H9 (cell line): Measurements from ENCODE around the gene TEC. TPM values are rescaled to one million over a fixed set of nuclear protein-coding genes. Genes with fewer than 3 reads are reported as not detected.

ENCODE experiments used
- DNase-seq: peaks from one replicate; pipeline ENCODE4 v3.0.0-alpha.2; 2017
- H2AFZ ChIP-seq: one replicate; pipeline ENCODE4 v1.6.1; 2013; ENCODE audit warnings: mild to moderate bottlenecking, low read length, control low read depth, moderate library complexity
- H2AK5ac ChIP-seq: 2 replicates; pipeline ENCODE4 v1.6.1; 2013; ENCODE audit warnings: low read length, control low read depth, mixed read lengths; ENCODE audit not compliant: insufficient read length
- H2BK120ac ChIP-seq: one replicate; pipeline ENCODE4 v1.6.1; 2013; ENCODE audit warnings: low read depth, mild to moderate bottlenecking, low read length, control low read depth, inconsistent platforms; ENCODE audit not compliant: poor library complexity, severe bottlenecking
- H2BK12ac ChIP-seq: 2 replicates; pipeline ENCODE4 v1.6.1; 2013; ENCODE audit warnings: low read length, control low read depth, mixed read lengths, low read depth; ENCODE audit not compliant: insufficient read length
- H2BK15ac ChIP-seq: 2 replicates; pipeline ENCODE4 v1.6.1; 2013; ENCODE audit warnings: low read depth, low read length, control low read depth
- H2BK20ac ChIP-seq: one replicate; pipeline ENCODE4 v1.6.1; 2013; ENCODE audit warnings: low read depth, mild to moderate bottlenecking, low read length, control low read depth, inconsistent platforms; ENCODE audit not compliant: poor library complexity, severe bottlenecking
- H2BK5ac ChIP-seq: 2 replicates; pipeline ENCODE4 v1.6.1; 2013; ENCODE audit warnings: low read length, control low read depth, mixed read lengths; ENCODE audit not compliant: insufficient read length
- H3K14ac ChIP-seq: 2 replicates; pipeline ENCODE4 v1.6.1; 2013; ENCODE audit warnings: low read length, control low read depth; ENCODE audit not compliant: insufficient read depth
- H3K18ac ChIP-seq: 2 replicates; pipeline ENCODE4 v1.6.1; 2013; ENCODE audit warnings: low read depth, mild to moderate bottlenecking, mixed read lengths, low read length, control low read depth; ENCODE audit not compliant: insufficient read length
- H3K23ac ChIP-seq: 2 replicates; pipeline ENCODE4 v1.6.1; 2013; ENCODE audit warnings: low read length, control low read depth, mixed read lengths, low read depth; ENCODE audit not compliant: insufficient read length
- H3K23me2 ChIP-seq: 2 replicates; pipeline ENCODE4 v1.6.1; 2013; ENCODE audit warnings: low read depth, mild to moderate bottlenecking, mixed read lengths, low read length, control low read depth; ENCODE audit not compliant: insufficient read length, poor library complexity, severe bottlenecking
- H3K27ac ChIP-seq: 2 replicates; pipeline ENCODE4 v1.5.1; 2013; ENCODE audit warnings: low read length, control low read depth, mixed read lengths, low read depth; ENCODE audit not compliant: insufficient read length
- H3K27me3 ChIP-seq: 2 replicates; pipeline ENCODE4 v1.6.1; 2013; ENCODE audit warnings: low read length, control low read depth, inconsistent platforms; ENCODE audit not compliant: insufficient read depth
- H3K4ac ChIP-seq: 2 replicates; pipeline ENCODE4 v1.6.1; 2013; ENCODE audit warnings: low read depth, mild to moderate bottlenecking, control low read depth, inconsistent platforms, low read length, moderate library complexity
- H3K4me1 ChIP-seq: 2 replicates; pipeline ENCODE4 v1.6.1; 2013; ENCODE audit warnings: low read length, control low read depth, inconsistent platforms; ENCODE audit not compliant: insufficient read depth
- H3K4me2 ChIP-seq: 2 replicates; pipeline ENCODE4 v1.6.1; 2013; ENCODE audit warnings: low read length, control low read depth, mixed read lengths; ENCODE audit not compliant: insufficient read length, insufficient read depth
- H3K56ac ChIP-seq: 2 replicates; pipeline ENCODE4 v1.6.1; 2013; ENCODE audit warnings: low read depth, mild to moderate bottlenecking, mixed read lengths, low read length, control low read depth; ENCODE audit not compliant: insufficient read length
- H3K79me1 ChIP-seq: 2 replicates; pipeline ENCODE4 v1.6.1; 2013; ENCODE audit warnings: low read depth, mild to moderate bottlenecking, moderate library complexity, low read length, control low read depth, inconsistent platforms; ENCODE audit not compliant: insufficient read depth, poor library complexity, severe bottlenecking
- H3K79me2 ChIP-seq: 2 replicates; pipeline ENCODE4 v1.6.1; 2013; ENCODE audit warnings: low read length, control low read depth, inconsistent platforms; ENCODE audit not compliant: insufficient read depth
- H3K9ac ChIP-seq: 2 replicates; pipeline ENCODE4 v1.6.1; 2013; ENCODE audit warnings: low read length, control low read depth, mixed read lengths; ENCODE audit not compliant: insufficient read length; ENCODE audit errors: extremely low read depth
- H3K9me3 ChIP-seq: one replicate; pipeline ENCODE4 v1.6.1; 2013; ENCODE audit warnings: low read depth, low read length, inconsistent platforms; ENCODE audit not compliant: control insufficient read depth
- H3T11ph ChIP-seq: one replicate; pipeline ENCODE4 v1.6.1; 2013; ENCODE audit warnings: mild to moderate bottlenecking, low read length, control low read depth, inconsistent platforms
- H4K20me1 ChIP-seq: one replicate; pipeline ENCODE4 v1.6.1; 2013; ENCODE audit not compliant: control insufficient read depth, insufficient read length, insufficient read depth
- H4K5ac ChIP-seq: 2 replicates; pipeline ENCODE4 v1.6.1; 2013; ENCODE audit warnings: low read depth, mild to moderate bottlenecking, mixed read lengths, low read length, control low read depth; ENCODE audit not compliant: insufficient read length
- H4K8ac ChIP-seq: replicated peaks from 2 replicates; pipeline ENCODE4 v1.6.1; 2013; ENCODE audit warnings: low read length, control low read depth, mixed read lengths, low read depth; ENCODE audit not compliant: insufficient read length
- H4K91ac ChIP-seq: 2 replicates; pipeline ENCODE4 v1.6.1; 2013; ENCODE audit warnings: low read depth, mild to moderate bottlenecking, moderate library complexity, mixed read lengths, low read length, control low read depth; ENCODE audit not compliant: insufficient read length
- H3K27ac Mint-ChIP-seq, 3 experiments: 2 replicates in 2 of 3; 3 replicates in 1 of 3; pipeline ENCODE4 v1.8.0; 2020 to 2021; ENCODE audit warnings: mixed read lengths in 3 of 3, mild to moderate bottlenecking in 1 of 3, moderate library complexity in 1 of 3
- H3K27me3 Mint-ChIP-seq: 2 replicates; pipeline ENCODE4 v1.8.0; 2021; ENCODE audit warnings: low read depth, mild to moderate bottlenecking, moderate library complexity, mixed read lengths
- H3K36me3 Mint-ChIP-seq, 3 experiments: 2 replicates in 2 of 3; 3 replicates in 1 of 3; pipeline ENCODE4 v1.8.0; 2020 to 2021; ENCODE audit warnings: low read depth in 3 of 3, mixed read lengths in 3 of 3; ENCODE audit not compliant: insufficient read depth in 1 of 3
- H3K4me1 Mint-ChIP-seq, 2 experiments: 2 replicates each; pipeline ENCODE4 v1.8.0; 2020; ENCODE audit warnings: mixed read lengths in 2 of 2
- H3K4me3 Mint-ChIP-seq, 2 experiments: 2 replicates in 1 of 2; 3 replicates in 1 of 2; pipeline ENCODE4 v1.8.0; 2020 to 2021; ENCODE audit warnings: mild to moderate bottlenecking in 2 of 2, mixed read lengths in 2 of 2, moderate library complexity in 1 of 2
- H3K9me3 Mint-ChIP-seq, 2 experiments: 2 replicates in 1 of 2; 3 replicates in 1 of 2; pipeline ENCODE4 v1.8.0; 2020; ENCODE audit warnings: mild to moderate bottlenecking in 2 of 2, mixed read lengths in 2 of 2, moderate library complexity in 1 of 2
- CTCF ChIP-seq: fragments of 200-600 bp; sonication (generic); conservative IDR thresholded peaks from 3 replicates; pipeline ENCODE4 v1.8.0; 2021; ENCODE audit warnings: antibody characterized with exemption, mild to moderate bottlenecking
- WGBS: extraction: QIAGEN DNeasy Blood & Tissue Kit; methylation state at CpG from one replicate; pipeline ENCODE4 v1.1.7; 2013; ENCODE audit warnings: missing lambda C conversion rate, low lambda C conversion rate, mixed read lengths; ENCODE audit not compliant: insufficient read length; ENCODE audit errors: extremely low coverage; 5-methylcytosine and 5-hydroxymethylcytosine counted together
- total RNA-seq: library from RNA; stranded (reverse); gene quantifications from 2 replicates; pipeline ENCODE4 v1.2.1, GENCODE V29; 2021

TEC gene
- total RNA-seq, 1 experiment from 2014 or later = 1.8 TPM

GRCh38 chr4:48247878-48248558 lies 21.6 kb downstream of the TEC start:
- Histone ChIP-seq H3K56ac (no peak overlapping the region), H3K9ac (no peak overlapping the region), H2BK5ac (no peak overlapping the region), H3K18ac (no peak overlapping the region), H4K8ac (no peak overlapping the region), H3T11ph (no peak overlapping the region), H3K79me2 (no peaks in the 10 kb centered on the region), H3K27ac (no peak overlapping the region), H4K91ac (no peak overlapping the region), H3K4ac (no peak overlapping the region), H2BK12ac (no peak overlapping the region), H3K27me3 (no peaks in the 10 kb centered on the region), H4K5ac (no peak overlapping the region), H3K9me3 (no peaks in the 10 kb centered on the region), H2AFZ (no peak overlapping the region), H3K79me1 (no peaks in the 10 kb centered on the region), H3K14ac (no peak overlapping the region), H2BK20ac (no peak overlapping the region), H4K20me1 (no peaks in the 10 kb centered on the region), H2BK120ac (no peak overlapping the region), H3K23ac (no peak overlapping the region), H2BK15ac (no peak overlapping the region), H3K4me1 (no peaks in the 10 kb centered on the region), H3K4me2 (no peak overlapping the region), H3K23me2 (no peaks in the 10 kb centered on the region), H2AK5ac (no peak overlapping the region)
- no peak for TF ChIP-seq CTCF
- no peak overlapping the region for H3K4me3 Mint-ChIP-seq
- H3K36me3 Mint-ChIP-seq = no peaks in the 10 kb centered on the region
- no peaks in the 10 kb centered on the region for H3K27me3 Mint-ChIP-seq
- no CpG with 5 or more reads among the region's 5 CpGs for WGBS
- H3K27ac Mint-ChIP-seq = peak overlapping the region in 1 of 3 experiments; percentile 52; a peak in 1 of 7 replicates
- no peaks in the 10 kb centered on the region for H3K9me3 Mint-ChIP-seq
- no peaks in the 10 kb centered on the region for H3K4me1 Mint-ChIP-seq
- DNase-seq = no peak
